ENCODE measurements around the gene CDK17.

GRCh38 chr12:96336489-96336888 is 63.8 kb downstream of the CDK17 start:
- TF ChIP-seq ESRRG (CRISPR knock-in tag; IDR thresholded peaks at IDR 0.05) (no peak), PATZ1 (CRISPR knock-in tag; IDR thresholded peaks at IDR 0.05; ENCODE audit: borderline replicate concordance) (no peak), RARB (CRISPR knock-in tag; IDR thresholded peaks at IDR 0.05) (no peak), CREB5 (CRISPR knock-in tag; IDR thresholded peaks at IDR 0.05; ENCODE audit: low read depth) (no peak), TOX (CRISPR knock-in tag; IDR thresholded peaks at IDR 0.05; ENCODE audit: borderline replicate concordance) (no peak)
